Fibroblast of upper back skin (primary cell): ENCODE data around the gene KATNAL2.

Experiments used
- DNase-seq: peaks from one replicate; pipeline ENCODE4 v3.0.0-alpha.2; 2013

Gene KATNAL2

GRCh38 chr18:46917108-46917802 is at the start of gene KATNAL2, which contains the start of gene PIAS2:
Gene KATNAL2 (plus strand): TSS chr18:46917602. CDS start chr18:46946873, 29,271 bp downstream.
Gene PIAS2 (minus strand): TSS chr18:46917507. CDS start chr18:46917345, 162 bp downstream.
- peak; percentile 67 for DNase-seq

DNA sequence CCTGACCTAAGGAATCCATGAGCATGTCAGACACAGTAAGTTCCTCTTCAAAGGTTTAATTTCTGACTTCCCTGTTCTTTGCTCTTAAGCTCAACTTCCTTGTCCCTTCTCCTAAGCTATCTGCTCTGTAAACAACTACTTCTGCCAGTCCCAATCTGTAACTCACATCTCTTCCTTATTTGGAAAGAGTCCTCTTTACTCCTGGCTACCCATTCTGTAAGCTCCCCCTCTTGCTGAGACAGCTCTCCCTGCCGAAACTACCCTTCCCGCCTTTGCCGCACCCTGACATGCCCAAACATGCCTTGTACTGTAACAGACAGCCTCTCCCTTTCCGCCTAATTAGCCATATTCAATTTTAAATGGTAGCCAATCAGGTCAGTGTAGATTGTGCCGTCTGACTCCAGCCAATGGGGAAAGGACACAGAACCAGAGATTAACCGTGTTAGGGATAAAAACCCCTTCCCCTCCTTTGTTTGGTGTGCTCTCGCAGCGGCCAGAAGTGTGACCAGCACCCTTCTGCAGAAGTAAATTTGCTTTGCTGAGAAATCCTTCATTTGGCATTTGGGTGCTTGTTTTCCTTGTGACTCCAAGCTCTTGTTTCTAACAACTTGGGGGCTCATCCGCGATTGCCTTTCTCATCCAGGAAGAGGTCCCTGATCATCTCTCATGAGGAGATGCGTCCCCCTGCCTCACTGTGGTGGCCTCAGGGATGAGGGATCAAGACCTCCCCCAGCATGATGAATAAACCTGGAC is 49.1 kb upstream of the KATNAL2 start:
- no peak for DNase-seq

GRCh38 chr18:46877329-46877987 is 39.9 kb upstream of the KATNAL2 start:
- DNase-seq, result no peak

GRCh38 chr18:46883180-46883579 is 34.2 kb upstream of the KATNAL2 start:
- DNase-seq, result no peak

- no peak for DNase-seq
These were observed 30.5 kb upstream of the KATNAL2 start for GRCh38 chr18:46886893-46887292.

- no peak for DNase-seq
These were observed 28.4 kb upstream of the KATNAL2 start for GRCh38 chr18:46888965-46889364.

- no peak for DNase-seq
These were observed 25.6 kb upstream of the KATNAL2 start for GRCh38 chr18:46891742-46892214.

- DNase-seq, result no peak
These were observed 24.6 kb upstream of the KATNAL2 start for GRCh38 chr18:46892842-46893241.

DNA sequence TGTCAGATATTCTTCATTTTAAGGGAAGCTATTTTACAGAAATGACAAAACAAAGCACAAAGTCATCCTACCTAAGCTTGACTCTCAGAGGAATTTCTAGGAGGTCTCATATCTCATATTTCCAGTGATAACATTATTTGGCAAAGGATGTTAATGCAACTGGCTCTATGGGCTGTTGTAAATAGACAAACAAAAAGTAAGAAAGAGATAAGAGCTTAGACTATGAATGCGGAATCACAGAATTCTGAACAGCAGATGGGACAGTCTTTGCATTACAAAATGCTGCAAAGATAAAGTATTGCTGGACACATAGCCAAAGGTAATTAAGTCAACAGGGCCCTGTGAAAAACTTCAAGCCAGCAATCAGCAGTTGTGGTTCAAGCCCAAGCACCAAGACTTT is 24.0 kb upstream of the KATNAL2 start:
- DNase-seq, result no peak

DNA sequence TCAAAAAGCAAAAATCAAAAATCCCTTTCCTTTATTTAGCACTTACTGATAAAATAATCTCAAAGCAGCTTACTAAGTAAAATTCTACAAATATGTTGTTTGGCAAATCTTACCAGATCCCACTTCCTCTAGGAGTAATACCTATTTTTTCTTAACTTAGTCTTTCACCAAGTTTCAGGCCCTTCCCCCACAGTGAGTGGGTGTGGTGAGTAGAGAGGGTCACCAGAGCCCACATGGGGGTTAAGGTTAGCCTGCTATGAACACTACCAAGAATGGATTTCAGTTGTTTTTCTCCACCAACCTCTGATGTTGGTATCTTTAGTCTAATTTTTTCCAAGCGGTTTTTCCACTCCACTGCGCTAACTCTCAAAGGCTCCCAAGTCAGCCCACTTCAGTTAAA is 23.3 kb upstream of the KATNAL2 start:
- no peak for DNase-seq

GRCh38 chr18:46899274-46899948 is 18.0 kb upstream of the KATNAL2 start:
- no peak for DNase-seq

- DNase-seq, result no peak
These were observed 14.0 kb upstream of the KATNAL2 start for GRCh38 chr18:46903406-46903805.

GRCh38 chr18:46909497-46909896 is 7.9 kb upstream of the KATNAL2 start:
- DNase-seq, result no peak

DNA sequence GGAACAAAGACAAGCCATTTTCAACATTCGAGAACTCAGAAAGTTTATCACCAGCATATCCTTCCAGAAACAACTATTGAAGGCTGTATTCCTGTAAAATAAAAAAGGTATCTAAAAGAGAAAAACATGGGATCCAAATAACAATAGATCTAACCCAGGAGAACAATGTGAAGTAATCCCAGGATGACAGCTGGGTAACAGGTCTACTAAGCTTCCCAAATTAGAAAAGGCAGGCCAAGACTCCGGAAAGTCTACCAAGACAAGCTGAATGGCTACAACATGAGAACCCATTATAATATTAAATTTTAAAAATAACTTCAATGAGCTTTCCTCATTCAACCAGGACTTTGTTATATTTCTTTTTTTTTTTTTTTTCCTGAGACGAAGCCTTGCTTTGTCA is 6.5 kb upstream of the KATNAL2 start:
- no peak for DNase-seq

- DNase-seq, result peak; percentile 6
These were observed 1.4 kb upstream of the KATNAL2 start for GRCh38 chr18:46915800-46916550.

GRCh38 chr18:46916551-46917107 is 773 bp upstream of the KATNAL2 start:
- DNase-seq, result peak; percentile 27

GRCh38 chr18:46917803-46918600 is 600 bp downstream of the KATNAL2 start:
- peak; percentile 45 for DNase-seq

- DNase-seq, result no peak
These were observed 2.7 kb downstream of the KATNAL2 start for GRCh38 chr18:46920067-46920466.

- no peak for DNase-seq
These were observed 3.3 kb downstream of the KATNAL2 start for GRCh38 chr18:46920653-46921052.

- DNase-seq, result peak; percentile 78
These were observed 22.0 kb downstream of the KATNAL2 start for GRCh38 chr18:46939337-46939963.
